Sciatic nerve (tissue), 2 donors: ENCODE data around the gene CHST14. TPM values are rescaled to one million over a fixed set of nuclear protein-coding genes. Genes with fewer than 3 reads are reported as not detected.
"Not testable (repeated sequence)": the region's sequence is repeated elsewhere in the genome, so short reads cannot be mapped to it uniquely, and the experiment has no call there.

Experiments used
- ATAC-seq: fragments of 200-7000 bp; cut with Tn5 transposase; one replicate; pipeline ENCODE4 v1.9.1; 2020; ENCODE audit warnings: mild to moderate bottlenecking, moderate library complexity
- DNase-seq: peaks from one replicate; pipeline ENCODE4 v3.0.0-alpha.2; 2020; ENCODE audit warnings: low spot score
- intact Hi-C: fragments of 100-400 bp; cut with DNase I; formaldehyde crosslinking; loops from one replicate; pipeline ENCODE4 v1.14.2; 2022
- total RNA-seq: library from RNA; stranded (reverse); fragmentation: NEBNext Ultra II Directional; extraction: Animal tissue kit (Norgen Biotek cat#: 25700); gene quantifications from one replicate; pipeline ENCODE4 v1.2.1, GENCODE V29; 2021
- donor health status: DM: no; HTN: no; CAD: no.
- donor health status: DM: no; HTN: no; CAD: no.

The CHST14 gene
- total RNA-seq, 1 donor from 2014 or later = 13.5 TPM

DNA sequence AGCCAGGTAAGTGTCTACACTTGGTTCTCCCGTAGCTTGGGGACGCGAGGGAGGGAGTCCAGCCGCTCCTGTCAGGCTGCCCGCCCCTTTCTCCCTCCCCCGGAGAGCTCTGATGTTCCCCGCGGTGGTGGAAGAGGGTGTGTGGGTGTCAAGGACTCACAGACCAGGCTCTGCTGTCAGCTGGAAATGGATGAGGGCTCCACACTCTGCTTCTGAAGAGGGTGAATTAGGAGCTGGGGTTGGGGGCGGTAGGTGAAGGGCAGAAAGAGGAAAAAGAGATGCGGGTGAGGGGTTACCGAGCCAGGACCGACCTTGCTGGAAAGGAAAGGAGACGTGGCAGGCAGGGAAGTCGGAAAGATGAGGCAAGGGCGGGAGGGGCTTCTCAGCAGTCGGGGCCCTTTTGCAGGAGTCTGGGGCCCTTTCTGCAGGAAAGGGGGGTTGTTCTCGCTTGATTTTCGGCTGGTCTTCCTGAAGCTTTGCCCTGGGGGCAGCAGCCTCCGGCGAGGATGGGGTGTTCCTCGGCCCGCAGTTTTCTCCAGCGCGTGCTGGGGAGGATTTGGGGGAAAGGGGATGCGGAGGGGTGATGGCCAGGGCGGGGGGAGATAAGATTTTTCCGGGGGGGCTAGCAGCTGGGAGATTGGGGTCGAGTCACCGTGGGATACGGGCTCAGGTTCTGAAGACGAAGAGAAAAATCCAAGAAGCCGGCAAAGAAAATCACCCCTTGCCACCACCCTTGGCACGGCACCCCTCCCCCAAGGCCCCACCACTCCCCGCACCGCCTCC, 30.6 kb upstream of the CHST14 start:
- intact Hi-C loops = no loop called here
- DNase-seq = no peak
- peak; percentile 21 for ATAC-seq

DNA sequence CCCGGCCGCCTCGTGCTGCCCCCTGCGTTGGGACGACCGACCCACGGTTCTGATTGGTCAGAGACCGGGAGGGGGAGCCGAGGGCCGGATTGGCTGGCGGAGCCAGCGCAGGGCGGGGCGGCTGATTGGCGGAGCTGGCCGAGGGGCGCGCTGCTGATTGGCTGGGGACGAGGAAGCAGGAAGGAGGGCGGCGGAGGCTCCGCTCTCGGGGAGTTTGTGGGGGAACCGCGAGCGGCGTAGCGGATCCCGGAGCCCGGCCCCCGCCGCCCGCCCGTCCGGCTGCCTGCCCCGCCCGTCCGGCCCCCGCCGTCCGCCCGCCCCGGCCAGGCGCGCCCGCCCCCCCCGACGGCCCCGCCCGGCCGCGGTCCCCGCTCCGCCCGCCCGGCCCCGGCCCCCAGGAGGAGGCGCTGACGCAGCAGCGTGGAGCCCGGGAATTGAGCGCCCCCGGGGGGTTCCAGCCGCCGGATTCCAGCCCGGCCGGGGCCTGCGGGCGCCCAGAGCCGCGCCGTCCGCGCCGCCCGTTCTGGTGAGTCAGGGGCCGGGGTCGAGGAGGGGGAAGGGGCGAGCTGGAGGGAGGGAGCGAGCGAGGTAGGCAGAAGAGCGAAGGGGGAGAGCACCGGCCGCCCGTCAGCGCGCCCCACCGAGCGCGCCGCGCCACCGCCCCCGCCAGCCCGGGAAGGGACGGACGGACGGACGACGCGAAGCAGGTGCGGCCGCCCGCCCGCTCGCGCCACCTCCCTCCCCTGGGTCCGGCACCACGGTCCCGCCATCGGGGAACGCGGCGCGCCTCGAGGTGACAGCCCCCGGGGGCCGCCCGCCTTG, 29.8 kb upstream of the CHST14 start, which contains the start of gene BAHD1:
Gene BAHD1, plus strand, starts transcription at position 211 of the 822 bp plus-strand sequence. CDS start 17,512 bp downstream, outside the sequence.
- ATAC-seq (peak; percentile 96), DNase-seq (peak; percentile 99)
- intact Hi-C loops = no loop called here

DNA sequence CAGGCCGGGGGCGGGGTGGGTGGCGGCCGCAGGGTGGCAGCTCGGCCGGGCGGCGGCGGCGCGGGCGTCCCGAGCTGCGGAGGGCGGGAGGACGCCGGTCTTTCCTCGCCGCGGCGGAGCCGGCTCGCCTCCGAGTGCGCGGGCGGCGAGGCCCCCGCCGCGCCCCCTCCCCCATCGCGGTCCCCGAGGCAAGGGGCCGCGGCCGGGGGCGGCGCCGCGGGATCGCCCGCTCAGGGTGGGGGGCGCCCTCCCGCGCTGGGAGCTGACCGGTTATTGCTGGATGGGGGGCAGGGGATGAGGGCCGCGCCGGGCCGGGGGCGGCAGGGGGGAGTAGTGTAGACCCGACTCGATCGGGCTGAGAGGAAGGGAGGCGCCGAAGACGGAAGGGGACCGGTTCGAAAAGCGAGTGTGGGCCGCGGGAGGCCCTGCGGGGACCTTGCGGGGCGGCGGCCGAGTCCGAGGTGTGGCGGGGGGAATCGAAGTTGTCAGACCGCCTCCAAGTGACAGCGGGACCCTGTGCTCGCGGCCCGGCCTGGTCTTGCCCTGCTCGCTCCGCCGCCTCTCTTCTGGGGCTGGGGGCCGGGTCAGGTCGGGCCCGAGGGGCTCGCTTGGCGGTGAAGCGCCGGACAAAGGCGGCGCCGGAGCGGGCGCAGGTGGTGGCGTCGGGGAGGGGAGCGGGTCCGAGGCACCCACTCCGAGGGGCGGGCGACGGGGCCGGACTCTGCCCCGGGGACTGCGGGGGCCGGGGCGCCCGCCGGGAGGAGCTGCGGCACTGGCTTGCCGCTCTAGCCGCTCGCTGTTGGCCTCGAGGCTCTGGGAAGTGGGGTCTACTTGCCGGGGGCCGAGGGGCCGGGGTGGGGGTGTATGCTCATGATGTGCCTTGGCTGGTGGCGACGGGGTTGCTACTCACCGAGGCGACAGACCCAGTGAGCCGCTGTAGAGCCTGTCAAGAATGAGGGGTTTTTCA, 28.9 kb upstream of the CHST14 start:
- ATAC-seq (no peak), DNase-seq (peak; percentile 67)
- intact Hi-C loops = no loop called here

DNA sequence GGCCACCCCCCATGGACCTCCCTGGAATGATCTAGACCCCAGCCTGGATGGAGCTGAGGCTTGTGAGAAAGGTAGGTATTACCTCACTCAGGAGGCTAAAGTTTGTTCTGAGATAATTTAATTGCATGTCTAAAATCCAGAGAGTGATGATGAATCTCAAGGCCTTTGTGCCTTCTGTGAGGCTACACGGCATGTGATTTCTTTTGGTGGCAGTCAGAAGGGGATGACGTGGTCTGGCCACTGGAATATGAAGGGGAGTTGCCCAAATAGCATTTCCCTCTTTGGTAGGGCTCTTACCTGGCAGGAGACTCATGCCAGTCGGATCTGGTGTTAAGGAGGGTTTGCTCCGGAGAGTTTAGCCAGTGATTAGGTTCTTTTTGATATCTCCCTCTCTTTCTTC, 27.5 kb upstream of the CHST14 start:
- intact Hi-C loops = no loop called here
- DNase-seq (no peak), ATAC-seq (no peak)

DNA sequence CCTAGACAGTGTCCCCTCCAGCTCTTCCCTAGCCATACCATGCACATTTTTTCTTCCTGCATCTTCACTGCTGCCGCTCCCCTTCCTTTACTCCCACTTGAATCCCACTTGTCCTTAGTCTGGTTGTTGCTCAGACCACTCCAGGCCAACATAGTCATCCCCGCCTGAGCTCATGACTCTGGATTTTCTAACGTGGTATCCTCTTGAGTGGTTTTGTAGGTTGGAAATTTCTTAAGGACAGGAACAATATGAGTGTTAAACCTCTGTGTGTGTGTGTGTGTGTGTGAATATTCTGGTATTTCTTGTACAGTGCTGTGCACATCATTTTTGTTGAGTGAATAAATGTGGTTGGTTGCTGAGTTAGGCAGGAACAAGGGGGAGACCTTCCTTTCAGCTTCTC, 26.9 kb upstream of the CHST14 start:
- intact Hi-C loops = no loop called here
- no peak for DNase-seq
- no peak for ATAC-seq

DNA sequence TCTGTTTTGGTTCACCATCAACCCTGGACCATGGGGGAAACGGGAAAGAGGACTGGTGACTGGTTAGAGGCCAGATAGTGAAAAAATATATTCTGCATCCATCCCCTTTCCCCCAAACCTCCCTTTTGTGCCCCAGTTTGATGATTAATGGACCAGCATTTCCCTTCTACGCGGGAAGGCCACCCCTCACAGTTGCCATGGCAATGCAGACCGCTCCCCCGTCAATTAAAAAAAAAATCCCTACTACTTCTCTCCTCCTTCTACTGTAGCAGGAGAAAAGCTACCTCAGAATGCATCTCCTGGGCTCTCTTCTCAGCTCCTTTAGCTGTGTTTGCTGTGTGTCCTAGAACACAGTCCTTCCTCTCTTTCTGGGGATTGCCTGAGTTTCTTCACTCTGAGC, 26.0 kb upstream of the CHST14 start:
- DNase-seq = no peak
- no peak for ATAC-seq
- intact Hi-C loops = no loop called here

DNA sequence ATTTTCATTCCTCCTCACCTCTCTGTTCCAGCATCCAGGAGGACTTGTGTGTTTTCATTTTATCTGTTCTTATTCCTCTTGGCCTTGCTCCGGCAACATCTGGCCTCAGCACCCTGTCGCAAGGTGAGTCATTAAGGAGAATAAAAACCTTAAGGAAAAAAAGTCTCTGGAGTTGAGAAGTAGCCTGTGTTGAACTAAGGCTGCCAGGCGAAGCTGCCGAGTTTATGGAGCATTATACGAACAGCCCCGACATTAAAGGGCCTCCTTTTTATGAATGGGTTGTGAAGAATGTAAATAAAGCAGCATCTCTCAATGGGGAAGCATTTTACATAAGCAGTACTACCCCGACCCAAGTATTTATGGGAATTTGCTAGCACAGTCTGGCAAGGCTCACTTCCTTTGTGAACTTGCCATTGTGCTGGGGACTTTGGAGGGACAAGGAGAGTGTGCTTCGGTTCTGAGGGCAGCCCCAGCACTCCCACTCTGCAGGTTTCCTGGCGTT, 25.3 kb upstream of the CHST14 start:
- ATAC-seq (no peak), DNase-seq (no peak)
- intact Hi-C loops = no loop called here

DNA sequence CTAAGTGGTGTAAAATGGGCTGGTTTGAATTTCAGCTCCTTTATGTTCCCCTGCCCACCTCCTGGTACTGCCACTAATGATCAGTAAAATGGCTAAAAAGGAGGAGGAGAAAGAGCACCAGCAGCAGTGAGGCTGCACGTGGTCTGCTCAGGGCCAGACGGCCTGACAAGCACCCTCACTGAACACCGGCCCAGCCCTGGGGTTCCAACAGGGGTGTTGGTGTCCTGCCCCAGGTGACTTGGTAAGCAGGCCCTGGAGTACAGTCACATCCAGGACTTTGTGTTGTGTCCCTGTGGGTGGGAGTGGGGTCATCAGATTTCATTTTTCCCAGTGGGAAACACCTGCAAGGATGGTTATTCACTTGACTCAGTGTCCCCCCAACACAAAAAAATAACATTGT, 24.6 kb upstream of the CHST14 start:
- ATAC-seq (no peak), DNase-seq (no peak)
- intact Hi-C loops = no loop called here

DNA sequence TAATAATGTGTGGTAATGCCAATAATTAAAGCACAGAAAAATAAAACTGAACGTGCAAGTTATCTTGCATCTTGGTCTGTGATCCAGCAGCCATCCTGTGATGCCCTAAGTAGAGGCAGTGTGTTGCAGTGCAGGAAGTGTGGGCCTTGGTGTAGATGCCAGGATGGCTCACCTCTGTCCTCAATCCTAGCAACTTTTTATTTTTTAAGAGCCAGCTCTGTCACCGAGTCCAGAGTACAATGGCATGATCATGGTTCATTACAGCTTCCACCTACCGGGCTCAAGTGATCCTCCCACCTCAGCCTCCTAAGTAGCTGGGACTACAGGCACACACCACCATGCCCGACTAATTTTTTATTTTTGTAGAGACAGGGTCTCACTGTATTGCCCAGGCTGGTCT, 22.4 kb upstream of the CHST14 start:
- no peak for DNase-seq
- intact Hi-C loops = no loop called here
- ATAC-seq = no peak

DNA sequence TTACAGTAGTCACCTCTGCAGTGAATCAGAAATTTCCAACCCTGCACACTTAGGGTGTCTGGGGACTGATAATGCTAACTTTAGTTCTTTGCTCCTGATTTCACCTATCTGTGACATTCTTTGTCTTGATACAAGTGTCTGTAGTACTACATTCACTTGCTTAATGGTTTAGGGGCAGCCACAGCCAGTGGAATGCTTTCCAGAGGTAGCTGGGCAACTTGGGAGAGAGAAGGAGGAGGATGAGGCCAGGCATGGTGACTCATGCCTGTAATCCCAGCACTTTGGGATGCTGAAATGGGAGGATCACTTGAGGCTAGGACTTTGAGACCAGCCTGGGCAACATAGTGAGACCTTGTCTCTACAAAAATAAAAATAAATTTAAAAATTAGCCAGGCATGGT, 21.5 kb upstream of the CHST14 start:
- intact Hi-C loops = no loop called here
- ATAC-seq (no peak), DNase-seq (no peak)

DNA sequence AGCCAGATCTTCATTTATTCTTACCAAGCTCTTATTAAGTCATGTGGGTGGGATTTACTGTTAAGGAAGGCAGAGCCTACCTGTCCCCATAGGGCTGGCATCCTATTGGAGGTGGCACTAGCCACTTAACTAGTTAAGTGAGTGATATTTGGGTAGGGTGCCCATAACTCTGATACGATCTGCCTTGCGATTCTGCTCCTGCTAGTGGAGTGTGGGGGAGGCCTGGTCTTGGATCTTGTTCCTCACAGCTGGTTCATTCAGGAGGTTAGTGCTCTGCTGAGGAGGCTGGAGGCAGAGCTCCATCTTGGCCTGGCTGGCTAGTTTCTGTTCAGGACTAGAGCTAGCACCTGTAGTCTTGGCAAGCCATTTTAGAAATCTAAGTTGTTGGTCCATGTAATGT, 20.7 kb upstream of the CHST14 start:
- DNase-seq = no peak
- no peak for ATAC-seq
- intact Hi-C loops = no loop called here

DNA sequence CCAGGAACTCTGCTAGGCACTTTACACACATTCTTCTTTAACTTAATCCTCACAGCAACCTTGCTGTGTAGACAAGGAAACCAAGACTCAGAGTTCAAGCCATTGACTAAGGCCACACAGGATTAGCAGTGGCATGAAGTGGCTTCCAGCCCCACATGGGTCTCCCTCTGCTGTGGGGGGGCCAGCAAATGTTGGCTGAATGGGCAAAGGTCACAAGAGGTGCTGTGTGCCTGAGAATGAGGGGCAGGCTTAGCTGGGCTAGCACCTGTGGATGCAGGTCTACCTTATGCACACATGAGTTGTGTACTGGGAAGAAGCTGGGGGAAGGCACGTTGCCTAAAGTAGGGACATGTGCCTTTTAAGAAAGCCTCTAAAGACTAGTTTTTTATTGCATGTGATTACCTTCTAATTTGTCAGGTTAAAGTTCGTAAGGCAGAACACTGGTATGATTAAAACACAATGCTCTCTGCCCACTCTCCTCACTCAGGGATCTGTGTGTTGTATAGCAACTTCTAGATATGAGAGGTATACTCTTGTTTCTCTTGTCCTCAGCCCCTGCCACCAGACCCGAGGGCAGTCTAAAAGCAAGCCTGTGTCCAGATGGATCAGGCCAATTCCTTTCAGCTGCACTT, 19.1 kb upstream of the CHST14 start:
- intact Hi-C loops = no loop called here
- no peak for DNase-seq
- ATAC-seq = no peak

DNA sequence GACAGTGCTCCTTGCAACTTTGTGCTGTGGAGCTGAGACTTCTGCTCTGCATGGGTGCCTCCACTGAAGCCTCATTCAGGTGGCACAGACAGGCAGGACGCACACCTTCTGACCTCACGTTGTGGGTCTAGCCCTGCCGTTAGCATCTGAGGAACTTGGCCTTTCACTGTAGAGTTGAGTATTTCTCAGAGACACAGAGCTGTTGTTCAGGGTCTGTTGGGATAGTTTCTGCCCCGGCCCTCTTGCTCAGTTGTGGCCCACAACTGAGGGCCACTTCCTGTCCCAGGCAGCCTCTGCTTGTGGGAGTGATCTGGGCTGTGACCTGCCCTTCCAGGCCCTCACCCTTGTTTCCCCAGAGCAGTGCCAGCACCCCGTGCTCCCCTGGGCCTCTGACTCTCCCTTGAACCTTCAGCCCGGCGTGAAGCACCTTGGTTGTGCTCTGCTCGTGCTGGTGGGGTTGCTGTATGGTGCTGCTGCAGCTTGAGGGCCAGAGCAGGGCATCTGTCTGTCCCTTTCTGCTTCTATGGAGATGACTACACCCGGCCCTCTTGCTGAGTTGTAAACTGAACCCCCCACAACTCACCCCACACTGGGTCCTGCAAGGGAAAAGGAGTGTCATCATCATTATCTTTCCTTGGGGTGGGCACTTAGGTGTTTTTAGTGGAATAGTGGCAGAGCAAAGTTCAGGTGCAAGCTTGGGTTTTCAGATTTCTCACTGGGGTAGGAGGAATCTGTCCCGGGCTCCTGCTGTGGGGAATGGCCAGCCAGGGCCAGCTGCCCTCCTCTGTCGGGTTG, 18.3 kb upstream of the CHST14 start:
- ATAC-seq (no peak), DNase-seq (no peak)
- intact Hi-C loops = no loop called here

DNA sequence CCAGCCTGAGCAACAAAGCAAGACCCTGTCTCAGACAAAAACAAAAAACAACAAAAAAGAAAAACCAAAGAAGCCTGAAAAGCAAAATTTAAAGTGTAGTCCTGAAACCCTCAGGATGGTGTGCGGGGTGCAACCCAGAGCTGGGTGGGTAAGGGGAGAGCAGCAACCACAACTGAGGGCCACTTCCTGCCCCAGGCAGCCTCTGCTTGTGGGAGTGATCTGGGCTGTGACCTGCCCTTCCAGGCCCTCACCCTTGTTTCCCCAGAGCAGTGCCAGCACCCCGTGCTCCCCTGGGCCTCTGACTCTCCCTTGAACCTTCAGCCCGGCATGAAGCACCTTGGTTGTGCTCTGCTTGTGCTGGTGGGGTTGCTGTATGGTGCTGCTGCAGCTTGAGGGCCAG, 16.8 kb upstream of the CHST14 start:
- DNase-seq, ATAC-seq, intact Hi-C loops: not testable (repeated sequence)

DNA sequence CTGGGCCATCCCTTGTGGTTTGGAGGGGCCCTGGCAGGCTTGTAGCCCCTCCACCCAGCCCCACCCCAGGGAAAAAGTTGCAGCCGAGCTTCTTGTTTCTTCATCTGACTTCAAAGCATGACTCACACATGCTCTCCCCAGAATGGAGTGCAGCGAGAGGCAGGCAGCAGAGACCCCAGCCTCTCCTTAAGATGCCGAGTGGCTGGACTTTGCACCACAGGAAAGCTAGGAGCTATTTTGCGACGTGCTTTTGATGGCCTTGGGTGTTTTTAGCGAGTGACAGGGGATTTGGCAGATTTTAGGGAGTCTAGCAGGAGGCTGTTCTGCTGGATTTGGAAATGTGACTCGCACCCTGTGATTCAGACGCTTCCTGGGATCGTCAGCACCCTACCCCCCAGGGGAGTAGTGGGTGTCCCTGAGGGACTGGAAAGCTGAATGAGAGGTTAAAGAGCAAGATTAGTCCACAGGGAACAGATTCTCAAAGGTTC, 15.8 kb upstream of the CHST14 start:
- intact Hi-C loops = no loop called here
- DNase-seq = no peak
- ATAC-seq = no peak

DNA sequence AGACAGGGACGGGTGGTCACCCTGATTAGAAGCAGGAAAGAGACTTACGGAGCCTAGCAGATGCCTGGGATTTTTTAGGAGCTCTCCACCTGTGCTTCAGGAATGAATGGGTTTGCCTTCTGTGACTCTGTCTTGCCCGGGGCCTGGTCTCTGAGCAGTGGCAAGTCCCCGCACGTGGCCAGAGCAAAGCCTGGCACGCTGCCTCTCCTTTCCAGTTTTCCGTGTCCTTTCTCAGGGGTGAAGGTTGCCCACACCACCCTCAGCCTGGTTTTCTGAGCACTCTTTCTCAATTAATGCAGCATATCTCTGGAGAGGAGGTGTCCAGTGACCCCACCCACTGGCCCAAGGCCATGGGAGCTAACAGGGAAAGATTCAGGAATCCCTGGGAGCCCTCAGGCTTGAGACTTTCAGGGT, 14.5 kb upstream of the CHST14 start:
- intact Hi-C loops = no loop called here
- ATAC-seq (no peak), DNase-seq (no peak)

DNA sequence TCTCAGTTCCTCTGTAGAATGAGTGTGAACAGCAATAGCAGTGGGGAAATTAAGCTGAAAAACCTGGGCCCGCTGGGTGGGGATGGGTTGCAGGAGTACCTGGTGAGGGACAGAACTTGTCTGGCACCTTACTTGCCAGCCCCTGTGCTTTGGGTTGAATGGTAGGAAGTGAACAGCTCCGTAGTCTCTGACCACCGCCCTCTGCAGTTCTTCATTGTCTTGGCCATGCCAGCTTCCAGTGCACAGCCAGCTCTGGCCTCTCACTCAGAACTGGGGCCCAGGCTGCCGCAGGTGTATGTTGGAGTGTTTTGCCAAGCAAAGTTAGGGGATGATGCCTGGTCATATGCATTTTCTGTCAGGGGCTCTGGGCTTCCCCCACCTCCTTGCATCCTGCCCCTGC, 14.0 kb upstream of the CHST14 start:
- intact Hi-C loops = no loop called here
- no peak for DNase-seq
- ATAC-seq = no peak
